ENCODE measurements around the gene EHD2.

GRCh38 chr19:47762615-47763308 lies 49.5 kb downstream of the EHD2 start:
- TF ChIP-seq ARNT (IDR thresholded peaks at IDR 0.05) (no peak), LEF1 (IDR thresholded peaks at IDR 0.05; ENCODE audit: borderline replicate concordance) (no peak), SUZ12 (IDR thresholded peaks at IDR 0.05) (no peak), TARDBP (IDR thresholded peaks at IDR 0.05) (no peak), FOXM1 (IDR thresholded peaks at IDR 0.05; ENCODE audit: borderline replicate concordance) (no peak)

All from HEK293T (cell line).